Ovary (tissue), 3 donors: ENCODE data around the gene TRAPPC10.

Experiments used
- EP300 ChIP-seq: sonication (generic); formaldehyde crosslinking; IDR thresholded peaks from one replicate; pipeline ENCODE4 v1.6.1; 2017; ENCODE audit warnings: antibody characterized with exemption
- POLR2A ChIP-seq: fragments of 450-650 bp; IDR thresholded peaks from one replicate; pipeline ENCODE4 v1.6.1; 2017; ENCODE audit warnings: antibody characterized with exemption, mild to moderate bottlenecking, moderate library complexity
- TF ChIP-seq, protein P1 (sequence below), 3 donors: fragments of 450-650 bp in 2 of 3; fragments of 200-600 bp in 1 of 3; IDR thresholded peaks; one replicate each; pipeline versions ENCODE4 v1.5.1 to v1.8.0; 2016 to 2022; ENCODE audit warnings: antibody characterized with exemption in 3 of 3, mild to moderate bottlenecking in 1 of 3
- donor health status: DM: no; HTN: no; CAD: no.

DNA sequence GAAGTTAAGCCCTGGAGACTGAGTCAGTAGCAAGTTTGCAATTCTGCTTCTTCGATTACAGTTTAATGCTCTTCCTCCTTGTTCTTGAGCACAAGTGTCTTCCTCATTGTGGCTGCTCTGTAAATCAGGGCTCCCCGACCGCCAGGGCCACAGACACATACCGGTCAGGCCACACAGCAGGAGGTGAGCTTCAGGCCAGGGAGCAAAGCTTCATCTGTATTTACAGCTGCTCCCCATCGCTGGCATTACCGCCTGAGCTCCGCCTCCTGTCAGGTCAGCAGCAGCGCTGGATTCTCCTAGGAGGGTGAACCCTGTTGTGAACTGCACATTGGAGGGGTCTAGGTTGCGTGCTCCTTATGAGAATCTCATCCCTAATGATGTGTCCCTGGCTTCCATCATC, 1.7 kb upstream of the TRAPPC10 start:
- TF ChIP-seq, protein P1, sequence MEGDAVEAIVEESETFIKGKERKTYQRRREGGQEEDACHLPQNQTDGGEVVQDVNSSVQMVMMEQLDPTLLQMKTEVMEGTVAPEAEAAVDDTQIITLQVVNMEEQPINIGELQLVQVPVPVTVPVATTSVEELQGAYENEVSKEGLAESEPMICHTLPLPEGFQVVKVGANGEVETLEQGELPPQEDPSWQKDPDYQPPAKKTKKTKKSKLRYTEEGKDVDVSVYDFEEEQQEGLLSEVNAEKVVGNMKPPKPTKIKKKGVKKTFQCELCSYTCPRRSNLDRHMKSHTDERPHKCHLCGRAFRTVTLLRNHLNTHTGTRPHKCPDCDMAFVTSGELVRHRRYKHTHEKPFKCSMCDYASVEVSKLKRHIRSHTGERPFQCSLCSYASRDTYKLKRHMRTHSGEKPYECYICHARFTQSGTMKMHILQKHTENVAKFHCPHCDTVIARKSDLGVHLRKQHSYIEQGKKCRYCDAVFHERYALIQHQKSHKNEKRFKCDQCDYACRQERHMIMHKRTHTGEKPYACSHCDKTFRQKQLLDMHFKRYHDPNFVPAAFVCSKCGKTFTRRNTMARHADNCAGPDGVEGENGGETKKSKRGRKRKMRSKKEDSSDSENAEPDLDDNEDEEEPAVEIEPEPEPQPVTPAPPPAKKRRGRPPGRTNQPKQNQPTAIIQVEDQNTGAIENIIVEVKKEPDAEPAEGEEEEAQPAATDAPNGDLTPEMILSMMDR (IDR thresholded peaks at IDR 0.05): no peak
- no peak for TF ChIP-seq POLR2A
- no peak for TF ChIP-seq EP300
